Vagina (tissue), 2 donors: ENCODE results near the gene SLC51A. TPM values are rescaled to one million over a fixed set of nuclear protein-coding genes. Genes with fewer than 3 reads are reported as not detected.

ENCODE experiments used
- DNase-seq, 2 donors: peaks; one replicate each; pipeline ENCODE4 v3.0.0-alpha.2; 2017; ENCODE audit errors: extremely low spot score in 2 of 2
- H3K27ac ChIP-seq: fragments of 200-600 bp; sonication (generic); one replicate; pipeline ENCODE4 v1.5.1; 2019
- H3K27me3 ChIP-seq: fragments of 200-600 bp; sonication (generic); one replicate; pipeline ENCODE4 v1.5.1; 2019
- H3K36me3 ChIP-seq, 2 donors: fragments of 200-600 bp; sonication (generic); one replicate each; pipeline ENCODE4 v1.5.1; 2017 to 2019
- H3K4me1 ChIP-seq: fragments of 200-600 bp; sonication (generic); one replicate; pipeline ENCODE4 v1.5.1; 2019
- H3K4me3 ChIP-seq, 2 donors: fragments of 200-600 bp; sonication (generic); 1 replicate in 1 of 2; 2 replicates in 1 of 2; pipeline ENCODE4 v1.5.1; 2016 to 2019
- H3K9me3 ChIP-seq: fragments of 200-600 bp; sonication (generic); one replicate; pipeline ENCODE4 v1.5.1; 2019
- CTCF ChIP-seq, 3 experiments: fragments of 450-650 bp in 2 of 3; fragments of 200-600 bp in 1 of 3; sonication (generic) in 1 of 3; IDR thresholded peaks; one replicate each; pipeline ENCODE4 v1.5.1; 2017 to 2019; ENCODE audit warnings: antibody characterized with exemption in 3 of 3, mild to moderate bottlenecking in 2 of 3, moderate library complexity in 2 of 3
- POLR2A ChIP-seq, 2 donors: fragments of 450-650 bp; IDR thresholded peaks; one replicate each; pipeline ENCODE4 v1.6.1; 2017; ENCODE audit warnings: antibody characterized with exemption in 2 of 2, mild to moderate bottlenecking in 2 of 2, moderate library complexity in 2 of 2
- POLR2AphosphoS5 ChIP-seq, 2 donors: sonication (generic); formaldehyde crosslinking; IDR thresholded peaks; one replicate each; pipeline ENCODE4 v1.9.0; 2017; ENCODE audit warnings: antibody characterized with exemption in 2 of 2, mild to moderate bottlenecking in 2 of 2, low read depth in 1 of 2; ENCODE audit not compliant: insufficient read depth in 1 of 2
- intact Hi-C: fragments of 100-400 bp; cut with DNase I; formaldehyde crosslinking; loops from one replicate; pipeline ENCODE4 v1.15.1; 2023
- total RNA-seq: library from RNA; depleted of rRNA; stranded (reverse); fragments of >200 nt; gene quantifications from one replicate; pipeline ENCODE4 v1.2.3, GENCODE V29; 2016

Gene SLC51A
- total RNA-seq, 1 donor from 2014 or later = 1.2 TPM

GRCh38 chr3:196193133-196193735 lies 23.1 kb upstream of the SLC51A start:
- no peaks in the 10 kb centered on the region for H3K27me3 ChIP-seq
- TF ChIP-seq CTCF (IDR thresholded peaks at IDR 0.05) = no peak
- no peak for TF ChIP-seq POLR2A (IDR thresholded peaks at IDR 0.05)
- TF ChIP-seq POLR2AphosphoS5 (IDR thresholded peaks at IDR 0.05; ENCODE audit: insufficient read depth in 1 of 2, low read depth in 1 of 2) = no peak
- no peaks in the 10 kb centered on the region for H3K4me1 ChIP-seq
- no peak overlapping the region for H3K27ac ChIP-seq
- DNase-seq = no peak
- no peaks in the 10 kb centered on the region for H3K36me3 ChIP-seq
- H3K4me3 ChIP-seq = no peak overlapping the region
- intact Hi-C loops = no loop called here
- no peaks in the 10 kb centered on the region for H3K9me3 ChIP-seq

GRCh38 chr3:196193736-196194541 lies 22.4 kb upstream of the SLC51A start:
- H3K4me3 ChIP-seq = no peak overlapping the region
- DNase-seq = no peak
- H3K36me3 ChIP-seq = no peaks in the 10 kb centered on the region
- H3K27ac ChIP-seq = no peak overlapping the region
- H3K9me3 ChIP-seq = no peaks in the 10 kb centered on the region
- no peaks in the 10 kb centered on the region for H3K4me1 ChIP-seq
- no peaks in the 10 kb centered on the region for H3K27me3 ChIP-seq
- peak in 1 of 2 donors; percentile 20 for TF ChIP-seq POLR2AphosphoS5 (IDR thresholded peaks at IDR 0.05; ENCODE audit: insufficient read depth in 1 of 2, low read depth in 1 of 2)
- no peak for TF ChIP-seq POLR2A (IDR thresholded peaks at IDR 0.05)
- no peak for TF ChIP-seq CTCF (IDR thresholded peaks at IDR 0.05)
- intact Hi-C loops = no loop called here

- H3K4me3 ChIP-seq = no peak overlapping the region
- intact Hi-C loops = no loop called here
- no peak for DNase-seq
- H3K4me1 ChIP-seq = no peaks in the 10 kb centered on the region
- no peaks in the 10 kb centered on the region for H3K36me3 ChIP-seq
- H3K27me3 ChIP-seq = no peaks in the 10 kb centered on the region
- TF ChIP-seq CTCF (IDR thresholded peaks at IDR 0.05) (no peak), POLR2AphosphoS5 (IDR thresholded peaks at IDR 0.05; ENCODE audit: insufficient read depth in 1 of 2, low read depth in 1 of 2) (no peak), POLR2A (IDR thresholded peaks at IDR 0.05) (no peak)
- no peak overlapping the region for H3K27ac ChIP-seq
- no peaks in the 10 kb centered on the region for H3K9me3 ChIP-seq
Measured at GRCh38 chr3:196194542-196194915, 21.8 kb upstream of the SLC51A start.

- H3K27me3 ChIP-seq = no peaks in the 10 kb centered on the region
- TF ChIP-seq POLR2A (IDR thresholded peaks at IDR 0.05) (no peak), CTCF (IDR thresholded peaks at IDR 0.05) (no peak), POLR2AphosphoS5 (IDR thresholded peaks at IDR 0.05; ENCODE audit: insufficient read depth in 1 of 2, low read depth in 1 of 2) (no peak)
- H3K4me3 ChIP-seq = no peak overlapping the region
- no peaks in the 10 kb centered on the region for H3K36me3 ChIP-seq
- intact Hi-C loops = loop anchor here (5.0 kb wide), 1 partner anchor 123 kb away; no protein-coding TSS in a partner anchor
- H3K27ac ChIP-seq = no peak overlapping the region
- H3K9me3 ChIP-seq = no peaks in the 10 kb centered on the region
- H3K4me1 ChIP-seq = no peaks in the 10 kb centered on the region
- no peak for DNase-seq
Measured at GRCh38 chr3:196195664-196196265, 20.6 kb upstream of the SLC51A start.
